Measurements from ENCODE around the gene SKP1. TPM values are rescaled to one million over a fixed set of nuclear protein-coding genes. Genes with fewer than 3 reads are reported as not detected.

Gene SKP1
- total and polyA plus RNA-seq, 10 of the 15 experiments (the other 5 are each of a cell fraction or from before 2014, with no cell fraction given): 100 to 1,686 (median 519) TPM

- Histone ChIP-seq H3K27me3 (replicated peaks in 1 of 2; ENCODE audit: control insufficient read depth in 2 of 2, insufficient read depth in 2 of 2, low read length in 1 of 2) (no peaks in the 10 kb centered on the region), H3K4me3 (no peak overlapping the region), H3K4me2 (ENCODE audit: control insufficient read depth, insufficient read depth) (no peak overlapping the region), H3K36me3 (ENCODE audit: control insufficient read depth in 2 of 2, insufficient read depth in 2 of 2, low read length in 1 of 2) (peaks cover 20 to 30% of the 10 kb centered on the region in 2 experiments), H3K4me1 (ENCODE audit: control insufficient read depth, insufficient read depth, low read length) (no peaks in the 10 kb centered on the region), H2AFZ (ENCODE audit: control insufficient read depth, low read depth, low read length) (no peak overlapping the region), H3K9me3 (replicated peaks; ENCODE audit: control insufficient read depth, insufficient read depth, low read length) (no peaks in the 10 kb centered on the region), H3K79me2 (ENCODE audit: control insufficient read depth, insufficient read depth, low read length) (no peaks in the 10 kb centered on the region), H3K27ac (ENCODE audit: control insufficient read depth, insufficient read depth) (no peak overlapping the region), H4K20me1 (ENCODE audit: control insufficient read depth, insufficient read depth) (no peaks in the 10 kb centered on the region), H3K9ac (ENCODE audit: control insufficient read depth, insufficient read depth, low read length) (no peak overlapping the region)
- intact Hi-C loops (cut with micrococcal nuclease; ENCODE audit: unreplicated experiment) (no loop called here), in situ Hi-C loops (cut with MboI) (no loop called here)
- WGBS (ENCODE audit: insufficient coverage, insufficient replicate concordance, low lambda C conversion rate, missing lambda C conversion rate): 84% methylated on average over 4 of the region's 4 CpGs
- ChIA-PET CTCF (interaction anchor here (0.8 to 24.1 kb wide), 5 partner anchors 9 to 123 kb away, joined by 3 to 792 read pairs (median 4); no protein-coding TSS in a partner anchor), POLR2A (interaction anchor here (0.5 to 1.5 kb wide), 5 partner anchors 24 to 127 kb away, joined by 3 to 5 read pairs (median 5); no protein-coding TSS in a partner anchor), SMC1A (ENCODE audit: uncharacterized antibody, unreplicated experiment) (interaction anchor here (0.8 to 21.6 kb wide), 9 partner anchors 9 to 140 kb away, joined by 3 to 441 read pairs (median 4); no protein-coding TSS in a partner anchor), RAD21 (ENCODE audit: unreplicated experiment) (interaction anchor here (5.8 kb wide), 1 partner anchor 109 kb away, joined by 63 read pairs; no protein-coding TSS in a partner anchor)
- no TSS peak for BruUV-seq (replicated peaks)
- no peak for DNase-seq (ENCODE audit: low read depth, low spot score)
- FAIRE-seq: no peak
- no peak for ATAC-seq
- TF ChIP-seq PML (IDR thresholded peaks at IDR 0.05; ENCODE audit: low read length): peak; percentile 47; the same call in 1 of the 2 replicates
- TF ChIP-seq NR2C2 (IDR thresholded peaks at IDR 0.05; ENCODE audit: borderline replicate concordance, control insufficient read depth, insufficient read length, low read depth): no peak
- no peak for TF ChIP-seq WRNIP1 (IDR thresholded peaks at IDR 0.05; ENCODE audit: borderline replicate concordance, low read depth, low read length)
- TF ChIP-seq POLR2A (IDR thresholded peaks at IDR 0.05; ENCODE audit: low read depth, low read length): peak; percentile 37; the same call in 1 of the 2 replicates
- TF ChIP-seq POLR2AphosphoS5 (IDR thresholded peaks at IDR 0.05; ENCODE audit: low read length): peak; percentile 45; the same call in 1 of the 2 replicates
- TF ChIP-seq ATF2 (IDR thresholded peaks at IDR 0.05; ENCODE audit: low read length): 0 out of 2 replicates have a peak, but pooled peaks have one; percentile 10
- no peak for TF ChIP-seq RCOR1 (conservative IDR thresholded peaks at IDR 0.05; ENCODE audit: low read depth, low read length)
- no peak for TF ChIP-seq SMARCA5 (IDR thresholded peaks at IDR 0.05)
- TF ChIP-seq NR2C1 (IDR thresholded peaks at IDR 0.05): no peak
- no peak for TF ChIP-seq E4F1 (IDR thresholded peaks at IDR 0.05; ENCODE audit: borderline replicate concordance, partially characterized antibody)
- no peak for TF ChIP-seq TAF1 (IDR thresholded peaks at IDR 0.05; ENCODE audit: borderline replicate concordance, low read depth, low read length)
- no peak for TF ChIP-seq POU2F2 (IDR thresholded peaks at IDR 0.05; ENCODE audit: borderline replicate concordance, low read depth, low read length)
- TF ChIP-seq NFIC (IDR thresholded peaks at IDR 0.05; ENCODE audit: low read depth, low read length): no peak
- TF ChIP-seq TCF7 (IDR thresholded peaks at IDR 0.05; ENCODE audit: borderline replicate concordance): 0 out of 2 replicates have a peak, but pooled peaks have one; percentile 8
- TF ChIP-seq, protein P1, sequence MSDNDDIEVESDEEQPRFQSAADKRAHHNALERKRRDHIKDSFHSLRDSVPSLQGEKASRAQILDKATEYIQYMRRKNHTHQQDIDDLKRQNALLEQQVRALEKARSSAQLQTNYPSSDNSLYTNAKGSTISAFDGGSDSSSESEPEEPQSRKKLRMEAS (IDR thresholded peaks at IDR 0.05; ENCODE audit: low read depth, low read length): no peak
- no peak for TF ChIP-seq ZNF217 (IDR thresholded peaks at IDR 0.05)
- no peak for TF ChIP-seq CEBPB (IDR thresholded peaks at IDR 0.05; ENCODE audit: borderline replicate concordance in 1 of 2, low read depth in 2 of 2, low read length in 2 of 2)
- no peak for TF ChIP-seq BRCA1 (IDR thresholded peaks at IDR 0.05; ENCODE audit: low read depth, low read length)
- TF ChIP-seq, protein P2, sequence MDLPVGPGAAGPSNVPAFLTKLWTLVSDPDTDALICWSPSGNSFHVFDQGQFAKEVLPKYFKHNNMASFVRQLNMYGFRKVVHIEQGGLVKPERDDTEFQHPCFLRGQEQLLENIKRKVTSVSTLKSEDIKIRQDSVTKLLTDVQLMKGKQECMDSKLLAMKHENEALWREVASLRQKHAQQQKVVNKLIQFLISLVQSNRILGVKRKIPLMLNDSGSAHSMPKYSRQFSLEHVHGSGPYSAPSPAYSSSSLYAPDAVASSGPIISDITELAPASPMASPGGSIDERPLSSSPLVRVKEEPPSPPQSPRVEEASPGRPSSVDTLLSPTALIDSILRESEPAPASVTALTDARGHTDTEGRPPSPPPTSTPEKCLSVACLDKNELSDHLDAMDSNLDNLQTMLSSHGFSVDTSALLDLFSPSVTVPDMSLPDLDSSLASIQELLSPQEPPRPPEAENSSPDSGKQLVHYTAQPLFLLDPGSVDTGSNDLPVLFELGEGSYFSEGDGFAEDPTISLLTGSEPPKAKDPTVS (IDR thresholded peaks at IDR 0.05; ENCODE audit: low read depth, low read length): no peak
Measured at GRCh38 chr5:134149571-134150303, 27.0 kb downstream of the SKP1 start.

Data from GM12878 (cell line).